Activated T-cell treated with anti-CD3 and anti-CD28 coated beads, Interleukin-2, amount 50 U/mL, for 72 hours (primary cell): ENCODE results near the gene MAP3K10. TPM values are rescaled to one million over a fixed set of nuclear protein-coding genes. Genes with fewer than 3 reads are reported as not detected.

Experiments
- ATAC-seq, 2 donors: fragments of 150-1000 bp; cut with Tn5 transposase; replicated peaks in 1 of 2; 2 replicates each; pipeline ENCODE4 v1.10.0; 2021; ENCODE audit warnings: moderate library complexity in 2 of 2, mild to moderate bottlenecking in 1 of 2
- DNase-seq, 2 donors: peaks; one replicate each; pipeline ENCODE4 v3.0.0; 2021 to 2022; ENCODE audit warnings: mixed read lengths in 1 of 2
- H3K27ac Mint-ChIP-seq: one replicate; pipeline ENCODE4 v1.8.0; 2022; ENCODE audit warnings: mild to moderate bottlenecking, moderate library complexity, mixed read lengths
- H3K27me3 Mint-ChIP-seq: one replicate; pipeline ENCODE4 v1.8.0; 2022; ENCODE audit warnings: low read depth, mixed read lengths
- H3K36me3 Mint-ChIP-seq, 2 donors: one replicate each; pipeline ENCODE4 v1.8.0; 2022; ENCODE audit warnings: mixed read lengths in 2 of 2, mild to moderate bottlenecking in 1 of 2; ENCODE audit not compliant: insufficient read depth in 2 of 2
- H3K4me1 Mint-ChIP-seq: one replicate; pipeline ENCODE4 v1.8.0; 2022; ENCODE audit warnings: low read depth, mixed read lengths
- H3K4me3 Mint-ChIP-seq, 2 donors: one replicate each; pipeline ENCODE4 v1.8.0; 2022; ENCODE audit warnings: mild to moderate bottlenecking in 2 of 2, mixed read lengths in 2 of 2, moderate library complexity in 2 of 2
- H3K9me3 Mint-ChIP-seq, 2 donors: one replicate each; pipeline ENCODE4 v1.8.0; 2022; ENCODE audit warnings: mixed read lengths in 2 of 2
- total RNA-seq, 2 donors: library from RNA; stranded (reverse); gene quantifications; one replicate each; pipeline ENCODE4 v1.2.3, GENCODE V29; 2022

The MAP3K10 gene
- total RNA-seq, 2 donors from 2014 or later, result 12.7 to 22.0 TPM

DNA sequence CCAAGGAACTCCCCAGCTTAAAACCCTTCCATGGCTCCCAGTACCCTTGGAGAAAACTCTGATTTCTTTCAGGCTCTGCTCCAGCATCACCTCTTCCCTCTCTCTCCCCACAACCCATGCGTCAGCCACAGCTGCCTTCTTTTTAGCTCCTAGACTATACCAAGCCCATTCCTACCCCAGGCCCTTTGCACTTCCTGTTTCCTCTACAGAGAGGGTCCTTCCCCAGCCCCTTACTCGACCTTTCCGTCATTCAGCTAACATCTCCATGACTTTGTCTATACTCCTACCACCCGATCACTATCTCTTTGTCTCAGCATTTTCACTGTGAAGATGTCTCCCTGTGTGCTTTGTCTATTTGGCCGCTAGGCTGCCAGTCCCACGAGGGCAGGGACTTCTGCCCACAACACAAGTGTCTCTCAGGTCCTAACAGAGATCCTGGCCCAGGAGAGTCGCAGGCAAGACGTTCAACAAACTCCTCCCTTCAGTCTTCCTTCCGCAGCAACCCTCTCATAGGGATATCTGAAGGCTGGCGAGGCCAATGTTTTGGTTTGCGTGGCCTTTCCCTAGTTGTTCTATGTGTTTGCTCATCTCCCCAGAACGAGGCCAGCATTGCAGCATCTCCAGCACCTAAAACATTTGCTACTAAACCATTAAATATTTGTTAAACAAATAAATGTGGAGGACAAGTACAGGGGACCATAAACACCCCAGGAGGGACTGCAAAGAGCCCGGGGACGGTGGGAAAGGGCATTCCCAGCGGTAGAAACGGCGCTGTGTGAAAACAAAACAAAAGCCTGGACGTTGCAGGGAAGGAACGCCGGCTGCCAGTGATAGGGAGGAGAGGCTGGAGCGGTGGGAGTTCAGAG lies 34.4 kb downstream of the MAP3K10 start:
- ATAC-seq, result no peak

DNA sequence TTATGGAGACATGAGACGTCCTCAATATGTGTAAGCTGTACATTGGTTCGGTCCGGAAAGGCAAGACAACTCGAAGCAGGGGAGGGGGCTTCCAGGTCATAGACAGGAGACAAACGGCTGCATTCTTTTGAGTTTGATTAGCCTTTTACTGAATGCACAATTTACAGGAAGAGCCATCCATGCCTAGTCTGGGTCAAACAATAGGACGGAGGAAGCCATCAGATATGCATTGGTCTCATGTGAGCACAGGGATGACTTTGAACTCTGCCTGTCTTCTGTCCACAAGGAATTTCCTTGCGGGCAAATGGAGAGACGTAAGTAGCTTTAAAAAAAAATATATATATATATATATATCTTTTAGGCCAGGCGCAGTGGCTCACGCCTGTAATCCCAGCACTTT lies 37.1 kb downstream of the MAP3K10 start:
- Mint-ChIP-seq H3K27ac (no peak overlapping the region), H3K4me1 (peaks cover 42% of the 10 kb centered on the region), H3K36me3 (no peaks in the 10 kb centered on the region), H3K9me3 (no peaks in the 10 kb centered on the region), H3K4me3 (no peak overlapping the region), H3K27me3 (peaks cover 47% of the 10 kb centered on the region)
- DNase-seq (no peak), ATAC-seq (no peak)

More for the DNA sequence above, 34.4 kb downstream of the MAP3K10 start:
- peak overlapping the region; percentile 69 to 82 for H3K4me3 Mint-ChIP-seq
- peaks cover 62% of the 10 kb centered on the region for H3K27me3 Mint-ChIP-seq
- peaks cover 45% of the 10 kb centered on the region for H3K4me1 Mint-ChIP-seq
- H3K27ac Mint-ChIP-seq, result peak overlapping the region; percentile 48
- peaks cover 3% of the 10 kb centered on the region in 2 donors for H3K36me3 Mint-ChIP-seq
- H3K9me3 Mint-ChIP-seq, result peaks cover 3% of the 10 kb centered on the region in 2 donors
- DNase-seq, result no peak

DNA sequence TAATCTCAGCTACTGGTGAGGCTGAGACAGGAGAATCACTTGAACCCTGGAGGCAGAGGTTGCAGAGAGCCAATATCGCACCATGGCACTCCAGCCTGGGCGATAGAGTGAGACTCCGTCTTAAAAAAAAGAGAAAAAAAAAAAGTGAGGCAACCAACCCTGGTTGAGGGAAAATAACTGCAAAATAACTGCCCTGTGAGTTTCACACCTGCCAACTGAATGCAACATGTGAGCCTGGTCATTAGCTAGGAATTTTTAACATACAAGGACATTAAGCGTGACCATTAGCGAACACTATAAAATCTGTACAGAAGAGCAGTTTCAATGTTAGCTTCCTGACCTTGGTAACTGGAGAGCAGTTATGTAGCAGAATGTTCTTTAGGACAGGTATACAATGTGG lies 37.6 kb downstream of the MAP3K10 start:
- Mint-ChIP-seq H3K9me3 (no peaks in the 10 kb centered on the region), H3K4me3 (no peak overlapping the region), H3K27ac (no peak overlapping the region), H3K36me3 (no peaks in the 10 kb centered on the region), H3K4me1 (peaks cover 42% of the 10 kb centered on the region), H3K27me3 (peaks cover 46% of the 10 kb centered on the region)
- no peak for DNase-seq
- no peak for ATAC-seq

DNA sequence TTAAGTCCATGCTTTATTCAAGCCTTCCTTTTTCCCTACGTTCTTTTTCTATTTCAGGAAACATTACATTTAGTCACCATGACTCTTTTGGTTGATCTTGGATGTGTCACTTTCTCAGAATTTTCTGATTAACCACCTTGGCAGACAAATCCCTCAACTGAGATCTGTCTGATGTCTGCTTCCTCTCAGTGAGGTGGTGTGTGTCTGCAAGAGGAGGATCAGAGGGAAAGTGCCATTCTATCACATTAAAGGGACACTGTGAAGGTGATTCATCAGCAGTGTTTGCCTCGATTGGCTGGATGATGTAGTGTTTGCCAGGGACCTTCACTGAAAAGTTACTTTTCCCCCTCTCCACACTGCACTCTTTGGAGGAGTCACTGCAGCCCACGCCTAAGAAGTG lies 38.3 kb downstream of the MAP3K10 start:
- Mint-ChIP-seq H3K4me3 (no peak overlapping the region), H3K36me3 (no peaks in the 10 kb centered on the region), H3K27ac (no peak overlapping the region), H3K4me1 (peaks cover 42% of the 10 kb centered on the region), H3K27me3 (peaks cover 40% of the 10 kb centered on the region), H3K9me3 (no peaks in the 10 kb centered on the region)
- peak; percentile 75 to 82 for ATAC-seq
- no peak for DNase-seq

DNA sequence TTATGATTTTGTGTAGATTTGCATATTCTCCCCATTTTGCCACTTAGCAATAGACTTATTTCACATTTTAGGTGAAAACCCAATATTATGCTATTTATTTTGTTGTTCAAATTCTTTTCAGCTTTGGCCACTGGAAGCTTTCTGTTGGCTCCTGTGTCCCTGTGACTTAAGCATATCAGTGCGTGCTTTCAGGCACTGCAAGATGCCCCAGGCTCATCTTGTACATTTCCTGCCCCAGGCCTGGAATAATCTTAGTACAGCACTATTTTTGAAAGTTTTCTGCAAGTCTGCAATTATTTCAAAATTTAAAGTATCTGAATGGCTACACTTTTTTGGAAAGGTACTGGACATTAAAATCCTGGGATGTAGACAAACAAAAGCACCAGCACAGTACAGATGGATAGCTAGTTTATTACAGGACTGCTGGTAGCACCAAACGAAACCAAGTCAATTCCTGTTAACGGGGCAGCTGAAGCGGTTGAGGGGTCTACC lies 38.7 kb downstream of the MAP3K10 start:
- H3K9me3 Mint-ChIP-seq, result no peaks in the 10 kb centered on the region
- H3K27me3 Mint-ChIP-seq, result peaks cover 35% of the 10 kb centered on the region
- no peak overlapping the region for H3K27ac Mint-ChIP-seq
- no peaks in the 10 kb centered on the region for H3K36me3 Mint-ChIP-seq
- peaks cover 42% of the 10 kb centered on the region for H3K4me1 Mint-ChIP-seq
- ATAC-seq, result no peak
- no peak for DNase-seq
- no peak overlapping the region for H3K4me3 Mint-ChIP-seq

DNA sequence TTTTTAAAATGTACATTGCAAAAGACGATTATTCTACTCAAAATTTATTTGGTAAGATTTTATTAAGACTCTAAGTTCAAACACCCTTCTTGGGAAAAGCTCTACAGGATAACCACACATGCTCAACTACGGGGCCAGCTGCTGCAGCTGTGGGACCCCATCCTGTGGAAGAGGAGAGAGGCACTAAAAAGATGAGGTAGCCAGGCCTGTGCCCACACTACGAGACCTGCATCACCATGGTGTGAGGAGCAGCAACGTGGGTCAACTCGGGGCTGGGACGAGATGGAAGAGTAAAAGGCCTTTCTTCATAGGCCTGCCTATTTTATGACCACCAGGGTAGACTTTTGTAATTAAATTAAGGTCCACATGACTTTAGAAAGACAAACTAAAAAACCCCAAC lies 39.8 kb downstream of the MAP3K10 start:
- no peaks in the 10 kb centered on the region for H3K9me3 Mint-ChIP-seq
- H3K27me3 Mint-ChIP-seq, result peaks cover 24% of the 10 kb centered on the region
- H3K4me1 Mint-ChIP-seq, result peaks cover 34% of the 10 kb centered on the region
- ATAC-seq (no peak), DNase-seq (no peak)
- no peak overlapping the region for H3K4me3 Mint-ChIP-seq
- peak overlapping the region; percentile 10 for H3K27ac Mint-ChIP-seq
- H3K36me3 Mint-ChIP-seq, result no peaks in the 10 kb centered on the region

DNA sequence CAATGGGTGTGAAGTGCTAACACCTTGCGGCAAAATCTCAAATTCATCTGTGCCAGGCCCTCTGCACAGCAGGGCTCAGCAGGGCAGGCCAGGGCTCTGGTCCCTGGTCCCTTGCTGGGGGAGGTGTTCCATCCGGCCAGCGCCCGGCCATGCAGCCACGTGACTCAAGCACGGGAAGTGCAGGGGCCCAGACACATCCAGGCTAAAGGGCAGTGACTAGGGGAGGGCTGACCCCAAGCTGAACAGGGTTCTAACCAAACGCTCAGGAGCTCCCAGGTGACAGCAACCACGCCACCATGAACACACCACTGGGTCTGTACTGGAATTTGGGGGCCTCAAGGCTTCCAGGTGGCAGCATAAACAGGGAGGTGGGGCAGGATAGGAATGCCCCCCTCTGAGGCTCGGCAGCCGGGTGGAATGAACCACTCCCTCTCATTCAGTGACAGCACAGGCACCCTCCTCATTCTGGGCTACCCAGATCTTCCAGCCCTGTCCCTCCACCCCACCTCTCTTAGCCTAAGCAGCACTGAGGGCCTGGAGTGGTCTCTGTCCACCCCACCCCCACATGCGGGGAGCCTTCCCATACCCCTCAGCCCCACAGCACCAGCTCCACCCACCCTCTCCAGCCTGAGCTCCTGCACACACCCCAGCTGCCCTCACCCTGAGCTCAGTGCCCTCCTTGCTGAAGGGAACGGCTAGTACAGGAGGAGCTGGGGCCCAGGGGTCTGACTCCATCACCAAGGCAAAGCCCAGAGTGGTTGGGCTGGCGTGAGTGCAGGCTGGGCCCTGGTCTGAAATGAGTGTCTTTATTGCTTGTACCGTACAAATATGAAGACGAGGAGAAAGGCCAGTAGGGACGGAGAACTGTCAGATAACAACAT lies 40.6 kb downstream of the MAP3K10 start:
- peaks cover 0 to 3% of the 10 kb centered on the region in 2 donors for H3K36me3 Mint-ChIP-seq
- H3K4me1 Mint-ChIP-seq, result peaks cover 28% of the 10 kb centered on the region
- H3K9me3 Mint-ChIP-seq, result no peaks in the 10 kb centered on the region
- ATAC-seq (no peak), DNase-seq (no peak)
- no peak overlapping the region for H3K4me3 Mint-ChIP-seq
- no peak overlapping the region for H3K27ac Mint-ChIP-seq
- peaks cover 17% of the 10 kb centered on the region for H3K27me3 Mint-ChIP-seq

DNA sequence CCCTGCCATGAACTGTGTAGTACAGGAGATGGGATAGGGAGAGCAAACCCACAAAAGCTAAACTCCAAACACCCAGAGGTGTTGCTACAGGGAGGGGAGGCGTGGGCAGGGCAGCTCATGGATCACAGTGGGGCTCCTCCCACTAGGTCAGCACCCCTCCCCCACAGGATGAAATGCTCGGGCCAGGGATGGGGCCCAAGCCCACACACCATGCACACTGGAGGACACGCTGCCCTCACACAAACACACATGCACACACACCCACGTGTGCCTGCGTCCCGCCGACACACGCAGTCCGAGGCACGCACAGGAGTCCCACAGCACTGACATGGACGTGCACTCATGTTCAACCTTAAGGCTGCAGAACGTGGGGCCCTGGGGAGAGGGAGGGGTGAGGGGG lies 41.3 kb downstream of the MAP3K10 start:
- peaks cover 10% of the 10 kb centered on the region for H3K27me3 Mint-ChIP-seq
- H3K27ac Mint-ChIP-seq, result no peak overlapping the region
- no peak for ATAC-seq
- DNase-seq, result no peak
- no peak overlapping the region for H3K4me3 Mint-ChIP-seq
- peaks cover 26% of the 10 kb centered on the region for H3K4me1 Mint-ChIP-seq
- H3K9me3 Mint-ChIP-seq, result no peaks in the 10 kb centered on the region
- peaks cover 2 to 3% of the 10 kb centered on the region in 2 donors for H3K36me3 Mint-ChIP-seq

DNA sequence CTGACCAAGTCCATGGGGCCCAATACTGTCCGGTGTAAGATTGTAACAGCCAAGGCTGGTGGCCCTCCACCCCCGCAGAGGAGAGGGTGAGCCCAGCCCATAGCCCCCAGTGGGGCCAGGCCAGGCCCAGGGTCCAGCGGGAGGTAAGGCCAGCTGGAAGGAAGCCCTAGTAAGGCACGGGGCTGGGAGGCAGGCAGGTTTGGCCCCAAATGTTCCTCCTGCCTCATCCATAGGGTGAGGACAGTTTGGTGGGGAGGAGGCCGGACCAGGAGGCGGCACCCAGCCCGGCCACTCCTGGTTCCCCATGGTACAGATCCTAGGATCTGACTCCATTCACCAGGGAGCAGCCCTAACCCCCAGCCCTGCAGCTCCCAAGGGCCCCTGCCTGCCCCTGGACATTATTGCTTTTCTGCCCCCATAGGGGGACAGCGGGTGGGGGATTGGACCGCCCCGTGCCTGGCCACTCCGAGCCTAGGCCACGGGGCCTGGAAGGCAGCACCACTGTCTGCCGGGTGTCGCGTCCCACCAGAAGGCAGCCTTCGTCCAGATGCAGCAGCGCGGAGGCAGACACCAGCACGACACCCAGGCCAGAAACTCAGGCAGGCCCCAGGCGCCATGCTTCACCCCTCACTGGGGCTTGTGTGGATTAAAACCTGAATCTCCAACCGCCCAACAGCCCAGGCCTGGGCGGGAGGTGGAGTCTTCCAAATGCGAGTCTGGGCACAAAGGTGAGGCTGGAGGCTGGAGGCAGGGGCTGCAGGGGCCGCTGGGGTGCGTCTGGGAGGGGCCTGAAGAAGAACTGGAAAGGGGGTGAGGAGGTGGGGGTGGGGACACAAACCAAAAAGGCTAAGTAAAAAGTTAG lies 42.0 kb downstream of the MAP3K10 start:
- ATAC-seq (no peak), DNase-seq (no peak)
- Mint-ChIP-seq H3K4me3 (no peak overlapping the region), H3K27me3 (peaks cover 3% of the 10 kb centered on the region), H3K36me3 (peaks cover 2 to 4% of the 10 kb centered on the region in 2 donors), H3K27ac (no peak overlapping the region), H3K4me1 (peaks cover 26% of the 10 kb centered on the region), H3K9me3 (no peaks in the 10 kb centered on the region)

DNA sequence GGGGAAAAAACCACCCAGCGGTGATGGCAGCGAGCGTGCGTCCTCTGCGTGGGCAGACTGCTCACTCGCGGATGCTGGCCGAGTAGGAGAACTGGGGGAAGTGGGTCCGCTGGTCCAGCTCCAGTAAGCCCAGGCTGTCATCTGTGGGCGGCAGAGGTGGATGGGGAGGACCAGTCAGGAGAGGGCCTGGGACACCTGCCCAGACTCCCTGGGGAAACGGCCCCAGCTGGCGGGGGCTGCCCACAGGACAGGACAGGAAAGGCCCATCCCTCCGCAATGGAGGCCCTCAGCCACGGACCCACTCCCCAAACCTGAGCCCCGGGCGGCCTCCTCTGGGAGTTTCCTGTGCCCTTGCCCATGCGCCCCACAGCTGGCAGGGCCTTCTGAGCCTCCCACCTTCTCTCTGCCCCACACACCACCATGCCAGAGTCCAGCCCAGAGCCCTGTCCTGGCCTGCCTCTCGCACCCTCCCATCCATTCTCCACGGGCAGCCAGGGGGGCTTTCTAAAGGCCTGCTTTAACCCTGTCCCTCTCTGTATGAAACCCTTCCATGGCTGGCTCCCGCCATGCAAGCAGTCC lies 42.7 kb downstream of the MAP3K10 start:
- H3K36me3 Mint-ChIP-seq, result peaks cover 2 to 4% of the 10 kb centered on the region in 2 donors

DNA sequence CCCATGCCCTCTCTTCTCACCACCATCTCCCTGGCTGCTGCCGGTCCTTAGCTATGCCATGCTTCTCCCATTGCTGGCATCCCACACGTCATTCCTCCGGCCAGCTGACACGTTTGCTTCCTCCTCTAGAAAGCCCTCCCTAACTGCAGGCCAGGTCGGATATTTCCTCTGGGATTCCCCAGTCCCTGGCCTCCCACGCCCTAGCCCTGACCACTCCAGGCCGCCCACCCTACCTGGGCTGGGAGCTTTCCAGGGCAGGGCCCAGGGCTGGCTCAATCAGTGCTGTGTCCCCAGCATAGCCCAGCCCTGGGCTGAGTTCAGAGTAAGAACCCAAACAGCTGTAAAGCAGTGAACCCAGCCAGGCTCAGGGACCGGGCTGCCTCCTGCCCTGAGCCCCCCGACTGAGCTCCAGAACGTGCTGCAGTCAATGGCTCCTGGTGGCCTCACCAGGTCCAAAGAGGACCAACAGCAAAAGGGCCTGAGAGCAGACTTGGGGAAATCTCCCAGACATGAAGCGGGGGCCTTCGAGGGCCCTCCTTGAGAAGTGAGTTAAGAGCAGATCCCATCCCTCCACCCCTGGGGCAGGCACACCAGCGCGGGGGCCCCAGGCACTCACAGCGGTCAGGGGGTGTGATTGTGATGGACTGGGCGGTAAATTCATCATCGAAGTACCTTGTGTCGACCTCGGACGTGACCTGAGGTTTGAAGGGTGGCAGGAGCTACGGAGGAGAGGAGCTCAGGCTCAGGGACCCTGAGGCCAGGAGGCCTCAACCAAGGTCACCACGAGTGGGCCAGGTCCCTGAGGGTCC lies 43.4 kb downstream of the MAP3K10 start:
- ATAC-seq, result no peak
- Mint-ChIP-seq H3K27me3 (no peaks in the 10 kb centered on the region), H3K27ac (no peak overlapping the region), H3K36me3 (peaks cover 2 to 4% of the 10 kb centered on the region in 2 donors), H3K4me1 (peaks cover 16% of the 10 kb centered on the region), H3K4me3 (no peak overlapping the region), H3K9me3 (no peaks in the 10 kb centered on the region)
- no peak for DNase-seq

More for the DNA sequence above, 42.7 kb downstream of the MAP3K10 start:
- ATAC-seq (no peak), DNase-seq (no peak)
- H3K4me1 Mint-ChIP-seq, result peaks cover 24% of the 10 kb centered on the region
- no peak overlapping the region for H3K4me3 Mint-ChIP-seq
- H3K9me3 Mint-ChIP-seq, result no peaks in the 10 kb centered on the region
- H3K27me3 Mint-ChIP-seq, result no peaks in the 10 kb centered on the region
- no peak overlapping the region for H3K27ac Mint-ChIP-seq
